Skeletal muscle satellite cell (primary cell): Measurements from ENCODE around the gene MRNIP.

Source experiments
- H3K27me3 ChIP-seq: 2 replicates; pipeline ENCODE4 v1.7.0; 2013; ENCODE audit warnings: low read length; ENCODE audit not compliant: control insufficient read depth, insufficient read depth
- H3K36me3 ChIP-seq: 2 replicates; pipeline ENCODE4 v1.7.0; 2013; ENCODE audit warnings: mild to moderate bottlenecking, control low read depth, low read length; ENCODE audit not compliant: insufficient read depth
- H3K4me1 ChIP-seq: 2 replicates; pipeline ENCODE4 v1.7.0; 2013; ENCODE audit warnings: low read length; ENCODE audit not compliant: control insufficient read depth, insufficient read depth
- H3K4me2 ChIP-seq: 2 replicates; pipeline ENCODE4 v1.7.0; 2013; ENCODE audit warnings: mild to moderate bottlenecking, low read length
- H3K4me3 ChIP-seq: 2 replicates; pipeline ENCODE4 v1.7.0; 2013; ENCODE audit warnings: low read length
- H3K9ac ChIP-seq: 2 replicates; pipeline ENCODE4 v1.7.0; 2013; ENCODE audit warnings: mild to moderate bottlenecking, low read depth, low read length, moderate library complexity
- H3K9me3 ChIP-seq: replicated peaks from 2 replicates; pipeline ENCODE4 v1.7.0; 2013; ENCODE audit warnings: mild to moderate bottlenecking, control low read depth, low read length

Gene MRNIP

GRCh38 chr5:179885491-179886090 is 27.0 kb upstream of the MRNIP start:
- Histone ChIP-seq H3K4me1 (no peaks in the 10 kb centered on the region), H3K9me3 (peaks cover 3% of the 10 kb centered on the region), H3K9ac (no peak overlapping the region), H3K4me3 (no peak overlapping the region), H3K4me2 (no peak overlapping the region), H3K27me3 (no peaks in the 10 kb centered on the region), H3K36me3 (peaks cover 79% of the 10 kb centered on the region)

GRCh38 chr5:179883163-179883562 is 24.5 kb upstream of the MRNIP start:
- H3K4me2 ChIP-seq = no peak overlapping the region
- H3K9ac ChIP-seq = no peak overlapping the region
- H3K4me3 ChIP-seq = no peak overlapping the region
- peaks cover 11% of the 10 kb centered on the region for H3K4me1 ChIP-seq
- peaks cover 73% of the 10 kb centered on the region for H3K36me3 ChIP-seq
- no peaks in the 10 kb centered on the region for H3K27me3 ChIP-seq
- H3K9me3 ChIP-seq = peaks cover 3% of the 10 kb centered on the region

GRCh38 chr5:179882338-179882737 is 23.7 kb upstream of the MRNIP start:
- no peak overlapping the region for H3K9ac ChIP-seq
- H3K36me3 ChIP-seq = peaks cover 71% of the 10 kb centered on the region
- H3K9me3 ChIP-seq = peaks cover 3% of the 10 kb centered on the region
- no peak overlapping the region for H3K4me2 ChIP-seq
- peaks cover 13% of the 10 kb centered on the region for H3K4me1 ChIP-seq
- no peaks in the 10 kb centered on the region for H3K27me3 ChIP-seq
- no peak overlapping the region for H3K4me3 ChIP-seq

GRCh38 chr5:179880848-179881590 is 22.4 kb upstream of the MRNIP start:
- no peaks in the 10 kb centered on the region for H3K27me3 ChIP-seq
- H3K4me2 ChIP-seq = no peak overlapping the region
- peaks cover 13% of the 10 kb centered on the region for H3K4me1 ChIP-seq
- peaks cover 3% of the 10 kb centered on the region for H3K9me3 ChIP-seq
- H3K4me3 ChIP-seq = no peak overlapping the region
- H3K9ac ChIP-seq = no peak overlapping the region
- H3K36me3 ChIP-seq = peaks cover 64% of the 10 kb centered on the region

GRCh38 chr5:179880066-179880650 is 21.5 kb upstream of the MRNIP start:
- H3K4me1 ChIP-seq = peaks cover 13% of the 10 kb centered on the region
- H3K9me3 ChIP-seq = peaks cover 3% of the 10 kb centered on the region
- no peak overlapping the region for H3K4me3 ChIP-seq
- H3K36me3 ChIP-seq = peaks cover 58% of the 10 kb centered on the region
- H3K9ac ChIP-seq = no peak overlapping the region
- H3K4me2 ChIP-seq = no peak overlapping the region
- no peaks in the 10 kb centered on the region for H3K27me3 ChIP-seq

- H3K4me1 ChIP-seq = peaks cover 13% of the 10 kb centered on the region
- no peak overlapping the region for H3K4me2 ChIP-seq
- H3K4me3 ChIP-seq = no peak overlapping the region
- no peaks in the 10 kb centered on the region for H3K27me3 ChIP-seq
- H3K9me3 ChIP-seq = peaks cover 3% of the 10 kb centered on the region
- peaks cover 59% of the 10 kb centered on the region for H3K36me3 ChIP-seq
- H3K9ac ChIP-seq = no peak overlapping the region
These were observed 21.0 kb upstream of the MRNIP start for GRCh38 chr5:179879690-179880010.

GRCh38 chr5:179879003-179879689 is 20.5 kb upstream of the MRNIP start:
- H3K27me3 ChIP-seq = no peaks in the 10 kb centered on the region
- peaks cover 59% of the 10 kb centered on the region for H3K36me3 ChIP-seq
- H3K4me2 ChIP-seq = no peak overlapping the region
- H3K9me3 ChIP-seq = peaks cover 3% of the 10 kb centered on the region
- no peak overlapping the region for H3K4me3 ChIP-seq
- peaks cover 13% of the 10 kb centered on the region for H3K4me1 ChIP-seq
- H3K9ac ChIP-seq = no peak overlapping the region

- Histone ChIP-seq H3K36me3 (peaks cover 59% of the 10 kb centered on the region), H3K9ac (no peak overlapping the region), H3K9me3 (peaks cover 3% of the 10 kb centered on the region), H3K4me3 (no peak overlapping the region), H3K27me3 (no peaks in the 10 kb centered on the region), H3K4me1 (peaks cover 13% of the 10 kb centered on the region), H3K4me2 (peak overlapping the region; percentile 3)
These were observed 19.8 kb upstream of the MRNIP start for GRCh38 chr5:179878222-179879002.

GRCh38 chr5:179876610-179876952 is 18.0 kb upstream of the MRNIP start:
- Histone ChIP-seq H3K4me3 (no peak overlapping the region), H3K4me2 (no peak overlapping the region), H3K9me3 (no peaks in the 10 kb centered on the region), H3K27me3 (no peaks in the 10 kb centered on the region), H3K9ac (no peak overlapping the region), H3K4me1 (peaks cover 13% of the 10 kb centered on the region), H3K36me3 (peaks cover 59% of the 10 kb centered on the region)

GRCh38 chr5:179875741-179876609 is 17.4 kb upstream of the MRNIP start:
- no peak overlapping the region for H3K9ac ChIP-seq
- no peak overlapping the region for H3K4me3 ChIP-seq
- no peak overlapping the region for H3K4me2 ChIP-seq
- H3K27me3 ChIP-seq = no peaks in the 10 kb centered on the region
- H3K9me3 ChIP-seq = no peaks in the 10 kb centered on the region
- peaks cover 13% of the 10 kb centered on the region for H3K4me1 ChIP-seq
- H3K36me3 ChIP-seq = peaks cover 65% of the 10 kb centered on the region
